HG02943 (cell line): Measurements from ENCODE around the gene TMEM120B.
"Not testable (repeated sequence)": the region's sequence is repeated elsewhere in the genome, so short reads cannot be mapped to it uniquely, and the experiment has no call there.

Experiments
- ATAC-seq: cut with Tn5 transposase; IDR thresholded peaks from one replicate; pipeline ENCODE4 v1.9.1; 2021; ENCODE audit warnings: mild to moderate bottlenecking, low read depth, moderate library complexity; ENCODE audit not compliant: unreplicated experiment

Gene TMEM120B

GRCh38 chr12:121738340-121738858, 25.8 kb downstream of the TMEM120B start:
- ATAC-seq = no peak

DNA sequence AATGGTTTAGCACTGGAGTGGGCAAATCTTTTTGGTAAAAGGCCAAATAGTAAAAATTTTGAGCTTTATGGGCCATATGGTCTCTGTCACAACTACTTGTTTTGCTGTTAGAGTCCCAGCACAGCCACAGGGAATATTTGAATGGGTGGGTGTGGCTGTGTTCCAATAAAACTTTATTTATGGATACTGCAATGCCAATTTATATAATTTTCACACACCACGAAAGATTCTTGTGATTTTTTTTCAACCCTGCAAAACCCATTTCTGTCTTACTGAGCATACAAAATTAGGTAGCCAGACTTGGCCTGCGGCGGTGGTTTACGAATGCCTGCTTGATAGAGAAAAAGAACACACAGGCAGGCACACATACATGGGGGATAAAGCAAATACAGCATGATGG, 28.3 kb downstream of the TMEM120B start:
- ATAC-seq = no peak

DNA sequence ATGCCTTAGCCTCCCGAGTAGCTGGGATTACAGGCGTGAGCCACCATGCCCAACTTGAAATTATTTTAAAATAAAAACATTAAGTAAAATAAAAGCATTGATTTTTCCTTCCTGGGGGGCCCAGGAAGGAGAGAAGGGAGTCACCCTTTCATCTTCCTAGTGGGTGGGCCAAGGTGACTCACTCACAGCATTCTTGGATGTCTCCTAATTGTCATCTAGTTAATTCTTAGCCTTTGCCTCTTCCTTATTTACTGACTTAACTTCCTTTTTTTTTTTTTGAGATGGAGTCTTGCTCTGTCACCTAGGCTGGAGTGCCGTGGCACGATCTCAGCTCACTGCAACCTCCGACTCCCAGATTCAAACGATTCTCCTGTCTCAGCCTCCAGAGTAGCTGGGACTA, 29.2 kb downstream of the TMEM120B start:
- no peak for ATAC-seq

- ATAC-seq = not testable (repeated sequence)
Observed at GRCh38 chr12:121745545-121745944, 33.0 kb downstream of the TMEM120B start.

GRCh38 chr12:121748218-121748570, 35.6 kb downstream of the TMEM120B start:
- ATAC-seq = no peak

DNA sequence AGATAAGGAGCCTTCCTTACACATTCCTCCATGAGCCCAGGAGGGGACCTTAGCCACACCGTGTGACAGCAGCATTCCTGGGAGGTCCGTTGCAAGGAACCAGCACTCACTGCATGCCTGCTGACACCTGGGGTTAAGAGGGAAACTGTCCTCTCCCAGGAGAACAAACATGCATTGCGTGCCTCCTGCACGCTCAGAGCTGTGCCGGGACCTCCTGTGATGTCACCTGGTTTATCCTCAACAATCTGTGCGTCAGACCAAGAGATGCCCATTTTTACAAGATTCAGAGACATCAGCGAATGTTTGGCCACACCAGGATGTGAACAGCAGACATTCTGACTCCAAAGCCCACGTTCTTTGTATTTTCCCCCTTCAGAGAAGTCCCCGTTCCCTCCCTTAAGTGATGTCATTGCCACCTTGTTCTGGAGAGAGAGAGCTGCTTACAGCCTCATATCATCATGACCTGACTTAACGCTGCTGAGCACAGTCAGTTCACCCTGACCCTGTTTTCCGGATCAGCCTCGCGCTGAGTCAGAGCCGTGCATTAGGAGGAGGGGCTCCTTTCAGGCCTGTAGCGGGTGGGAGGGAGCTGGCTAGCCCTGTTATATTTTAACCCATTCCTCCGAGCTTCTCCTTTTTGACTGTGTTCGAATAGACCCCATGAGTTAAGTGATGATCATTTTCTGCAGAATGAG, 36.2 kb downstream of the TMEM120B start:
- no peak for ATAC-seq

DNA sequence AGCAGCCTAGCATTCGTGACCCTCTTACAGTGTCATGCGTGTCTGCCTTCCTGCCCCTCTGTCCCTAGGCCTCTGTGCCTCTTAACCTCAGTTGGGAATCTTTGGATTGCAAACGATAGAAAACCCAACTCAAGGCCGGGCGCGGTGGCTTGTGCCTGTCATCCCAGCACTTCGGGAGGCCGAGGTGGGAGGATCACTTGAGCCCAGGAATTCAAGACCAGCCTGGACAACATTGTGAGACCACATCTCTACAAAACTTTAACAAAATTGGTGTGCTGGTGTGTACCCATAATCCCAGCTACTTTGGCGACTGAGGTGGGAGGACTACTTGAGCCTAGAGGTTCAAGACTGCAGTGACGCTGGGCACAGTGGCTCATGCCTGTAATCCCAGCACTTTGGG, 36.7 kb downstream of the TMEM120B start:
- no peak for ATAC-seq

GRCh38 chr12:121750507-121750955, 38.0 kb downstream of the TMEM120B start:
- ATAC-seq = no peak

DNA sequence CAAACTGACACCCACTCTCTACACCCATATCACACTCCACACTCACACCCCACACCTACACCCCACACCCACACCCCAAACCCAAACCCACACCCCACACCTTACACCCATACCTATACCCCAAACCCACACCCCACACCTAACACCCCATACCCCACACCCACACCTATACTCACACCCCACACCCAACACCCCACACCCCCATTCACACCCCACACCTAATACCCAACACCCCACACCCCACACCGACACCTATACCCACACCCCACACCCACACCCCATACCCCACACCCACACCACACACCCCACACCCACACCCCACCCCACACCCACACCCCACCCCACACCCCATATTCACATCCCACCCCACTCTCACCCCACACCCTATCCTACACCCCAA, 38.5 kb downstream of the TMEM120B start:
- ATAC-seq = no peak

DNA sequence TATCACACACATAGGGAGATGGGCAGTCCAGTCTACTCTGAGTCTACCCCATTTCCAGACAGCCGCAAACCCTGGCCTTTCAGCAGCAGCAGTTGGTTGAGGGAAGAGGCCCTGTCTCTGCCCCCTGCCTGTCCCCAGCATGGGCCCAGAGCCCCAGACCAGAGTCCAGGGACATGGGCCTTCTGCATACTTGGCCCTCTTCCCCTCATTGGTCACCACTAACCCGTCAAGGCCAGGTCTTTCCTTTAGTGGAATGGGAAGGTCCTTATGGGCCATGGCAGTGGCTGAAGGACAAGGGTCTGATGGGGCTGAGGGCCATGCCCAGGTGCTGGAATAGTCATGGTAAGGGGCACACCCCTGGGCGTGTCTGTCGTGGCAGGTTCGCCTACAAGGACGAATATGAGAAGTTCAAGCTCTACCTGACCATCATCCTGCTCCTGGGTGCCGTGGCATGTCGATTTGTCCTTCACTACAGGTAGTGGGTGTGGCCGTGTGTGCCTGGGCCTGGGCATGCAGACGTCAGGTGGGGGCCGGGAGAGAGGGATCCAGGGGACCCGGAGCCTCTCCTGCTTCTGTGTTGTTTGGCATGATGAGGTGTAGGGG, 39.3 kb downstream of the TMEM120B start:
- ATAC-seq = no peak

DNA sequence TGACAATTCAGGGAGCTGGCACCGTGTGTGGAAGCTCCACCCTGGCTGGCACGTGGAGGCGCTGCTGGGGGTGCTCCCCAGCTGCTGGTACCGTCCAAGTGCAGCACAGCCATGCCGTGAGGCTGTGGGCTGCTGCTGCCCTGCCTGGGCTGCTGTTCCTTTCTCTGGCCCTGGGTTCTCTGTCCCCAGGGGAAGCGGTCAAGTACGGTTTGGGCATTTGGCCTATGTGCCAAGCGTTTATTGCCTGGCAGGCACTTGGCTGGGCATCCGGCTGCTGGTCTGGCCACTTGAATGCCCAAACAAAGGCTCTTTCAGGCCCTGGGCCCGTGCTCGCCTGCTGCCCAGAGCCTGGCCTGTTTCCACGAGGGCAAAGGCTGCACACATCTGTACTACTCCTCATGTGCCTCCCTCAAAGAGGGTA, 41.3 kb downstream of the TMEM120B start:
- ATAC-seq = no peak

DNA sequence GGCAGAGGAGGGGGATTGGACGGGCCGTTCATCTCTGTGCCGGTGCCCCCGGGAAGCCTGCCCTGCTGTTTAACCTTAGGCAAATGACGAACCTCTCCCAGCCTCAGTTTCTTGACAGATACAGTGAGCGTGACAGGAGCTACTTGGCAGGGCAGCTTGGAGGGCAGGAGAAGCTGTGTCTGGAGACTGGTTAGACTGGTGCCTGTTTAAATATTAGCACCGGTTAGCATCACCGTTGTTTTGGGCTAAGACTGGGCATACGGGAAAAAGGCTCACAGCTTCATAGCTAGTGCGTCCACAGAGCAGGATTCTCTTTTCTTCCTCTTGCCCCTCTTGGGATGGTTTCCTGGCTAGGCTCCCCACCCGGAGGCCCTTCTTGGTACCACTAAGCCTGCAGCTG, 42.3 kb downstream of the TMEM120B start:
- ATAC-seq = no peak

GRCh38 chr12:121755591-121755990, 43.0 kb downstream of the TMEM120B start:
- no peak for ATAC-seq

GRCh38 chr12:121758536-121758935, 46.0 kb downstream of the TMEM120B start:
- not testable (repeated sequence) for ATAC-seq

DNA sequence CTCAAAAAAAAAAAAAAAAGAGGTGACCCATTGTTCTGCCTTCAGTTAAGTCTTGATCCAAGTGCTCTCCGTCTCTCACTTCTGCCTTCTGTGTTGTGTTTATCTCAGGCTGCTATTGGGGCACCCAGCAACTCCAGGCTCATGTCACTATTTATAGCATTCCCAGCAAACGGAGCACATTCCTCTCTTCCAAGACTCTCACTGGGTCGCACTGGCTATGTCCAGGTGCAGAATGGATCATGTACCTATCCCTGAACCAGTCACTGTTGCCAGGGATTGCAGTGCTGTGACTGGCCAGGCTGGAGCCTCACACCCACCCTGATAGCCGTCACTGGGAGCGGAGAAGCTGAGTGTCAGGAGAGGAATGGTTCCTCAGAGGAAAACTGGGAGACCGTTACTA, 49.7 kb downstream of the TMEM120B start:
- ATAC-seq = no peak

DNA sequence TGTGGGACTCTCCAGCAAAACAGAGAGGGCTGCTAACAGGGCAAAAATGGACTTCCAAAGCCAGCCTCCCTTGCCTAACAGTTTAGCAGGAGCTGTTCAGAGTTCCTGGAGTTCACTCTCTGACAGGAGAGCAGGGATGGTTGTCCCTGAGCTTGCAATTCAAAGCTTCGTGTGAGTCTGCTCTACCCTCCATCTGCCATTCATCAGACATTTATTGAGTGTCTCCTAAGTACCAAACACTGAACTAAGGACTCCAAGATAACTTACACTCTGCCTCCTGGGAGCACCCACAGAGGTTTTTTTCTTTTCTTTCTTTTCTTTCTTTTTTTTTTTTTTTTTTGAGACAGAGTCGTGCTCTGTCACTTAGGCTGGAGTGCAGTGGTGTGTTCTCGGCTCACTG, 52.3 kb downstream of the TMEM120B start:
- no peak for ATAC-seq

DNA sequence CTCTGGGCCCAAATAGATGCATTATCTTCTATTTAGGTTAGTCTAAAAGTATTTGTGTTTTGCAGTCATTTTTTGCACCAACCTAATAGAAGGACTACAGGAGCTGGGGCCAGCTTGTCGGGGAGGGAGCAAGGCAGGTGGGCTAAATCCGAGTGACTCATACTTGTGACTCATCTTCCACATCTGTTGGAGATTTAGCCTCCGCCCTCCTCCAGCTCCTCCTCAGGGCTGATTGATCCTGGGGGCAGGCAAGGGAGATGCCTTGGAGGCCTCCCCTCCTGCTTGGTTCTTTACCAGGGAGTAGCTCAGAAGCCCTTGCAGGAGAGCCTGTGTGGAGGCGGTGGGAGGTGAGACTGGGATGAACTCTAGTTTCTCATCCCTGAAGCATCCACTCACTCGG, 53.0 kb downstream of the TMEM120B start:
- ATAC-seq = no peak

GRCh38 chr12:121766290-121767039, 53.9 kb downstream of the TMEM120B start:
- no peak for ATAC-seq

GRCh38 chr12:121767525-121768016, 55.0 kb downstream of the TMEM120B start:
- ATAC-seq = no peak

GRCh38 chr12:121769297-121769830, 56.8 kb downstream of the TMEM120B start:
- ATAC-seq = no peak

- ATAC-seq = no peak
Observed at GRCh38 chr12:121769831-121770301, 57.3 kb downstream of the TMEM120B start.
